ENCODE data around the gene PSG11.
"Not testable (repeated sequence)": the region's sequence is repeated elsewhere in the genome, so short reads cannot be mapped to it uniquely, and the experiment has no call there.

DNA sequence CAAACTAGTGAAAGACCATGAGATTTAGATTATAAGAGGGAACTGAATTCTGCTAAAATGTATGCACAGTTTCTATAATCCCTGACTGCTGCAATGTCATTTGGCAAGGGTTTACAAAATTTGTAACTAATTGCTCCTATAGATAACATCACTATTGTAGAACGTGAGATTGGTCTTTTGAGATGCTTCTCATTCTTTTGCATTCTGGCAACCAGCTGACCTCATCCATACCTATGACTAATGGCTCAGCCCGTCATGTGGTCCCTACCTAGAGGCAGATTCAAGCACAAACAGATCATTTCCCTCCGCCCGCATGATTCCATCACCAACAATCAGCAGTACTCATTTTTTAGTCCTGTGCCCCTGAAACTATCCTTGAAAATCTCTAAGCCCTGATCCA, 4.2 kb downstream of the PSG11 start:
- TF ChIP-seq FOXA1 (IDR thresholded peaks at IDR 0.05); BHLHE40 (IDR thresholded peaks at IDR 0.05; ENCODE audit: borderline replicate concordance); SP1 (IDR thresholded peaks at IDR 0.05); CTBP1 (IDR thresholded peaks at IDR 0.05; ENCODE audit: borderline replicate concordance); PKNOX1 (IDR thresholded peaks at IDR 0.05); ARNT (IDR thresholded peaks at IDR 0.05); NFRKB (IDR thresholded peaks at IDR 0.05); FOXM1 (IDR thresholded peaks at IDR 0.05; ENCODE audit: borderline replicate concordance): not testable (repeated sequence)

Measured in HEK293T (cell line).